HG02852 (cell line): ENCODE data around the gene ADD1.
"Not testable (repeated sequence)": the region's sequence is repeated elsewhere in the genome, so short reads cannot be mapped to it uniquely, and the experiment has no call there.

Experiments used
- ATAC-seq: cut with Tn5 transposase; IDR thresholded peaks from one replicate; pipeline ENCODE4 v1.9.1; 2021; ENCODE audit warnings: mild to moderate bottlenecking, moderate library complexity; ENCODE audit not compliant: unreplicated experiment

ADD1 gene

DNA sequence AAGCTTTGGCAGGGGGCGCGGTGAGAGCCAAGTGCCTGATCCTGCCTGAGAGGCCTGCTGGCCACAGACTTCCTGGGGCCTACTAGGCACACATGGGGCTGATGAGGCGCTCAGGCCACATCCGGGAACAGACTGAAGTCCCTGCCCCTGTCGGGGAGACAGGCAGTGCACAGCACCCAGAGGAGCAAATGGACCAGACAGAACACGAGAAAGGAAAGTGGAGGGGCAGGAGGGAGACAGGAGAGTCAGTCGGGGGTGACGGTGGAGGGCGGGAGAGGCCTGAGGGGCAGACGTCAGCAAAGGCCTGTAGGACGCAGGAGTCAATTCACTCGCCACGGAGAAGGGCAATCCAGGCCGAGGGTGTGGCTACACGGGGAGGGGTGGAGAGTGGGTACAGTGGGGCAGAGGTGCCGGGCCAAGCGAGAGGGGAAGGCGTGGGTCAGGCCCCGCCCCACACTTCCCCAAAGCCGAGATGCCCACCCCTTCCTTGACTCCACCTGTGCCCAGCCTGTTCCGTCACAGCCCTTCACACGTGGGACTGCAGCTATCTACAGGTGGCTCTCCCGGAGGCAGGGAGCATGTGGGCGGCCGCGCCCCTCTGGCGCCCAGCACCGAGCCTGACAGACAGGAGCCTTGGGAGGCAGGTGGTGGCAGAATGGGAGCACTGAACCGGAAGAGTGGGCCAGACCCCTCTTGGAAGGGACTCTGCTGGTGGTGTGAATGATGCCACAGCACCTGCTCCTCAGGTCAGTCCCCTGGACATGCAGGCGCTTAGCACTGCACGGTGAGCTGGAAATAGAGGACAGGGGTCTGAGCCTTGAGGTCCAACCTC lies 99.1 kb downstream of the ADD1 start:
- no peak for ATAC-seq

DNA sequence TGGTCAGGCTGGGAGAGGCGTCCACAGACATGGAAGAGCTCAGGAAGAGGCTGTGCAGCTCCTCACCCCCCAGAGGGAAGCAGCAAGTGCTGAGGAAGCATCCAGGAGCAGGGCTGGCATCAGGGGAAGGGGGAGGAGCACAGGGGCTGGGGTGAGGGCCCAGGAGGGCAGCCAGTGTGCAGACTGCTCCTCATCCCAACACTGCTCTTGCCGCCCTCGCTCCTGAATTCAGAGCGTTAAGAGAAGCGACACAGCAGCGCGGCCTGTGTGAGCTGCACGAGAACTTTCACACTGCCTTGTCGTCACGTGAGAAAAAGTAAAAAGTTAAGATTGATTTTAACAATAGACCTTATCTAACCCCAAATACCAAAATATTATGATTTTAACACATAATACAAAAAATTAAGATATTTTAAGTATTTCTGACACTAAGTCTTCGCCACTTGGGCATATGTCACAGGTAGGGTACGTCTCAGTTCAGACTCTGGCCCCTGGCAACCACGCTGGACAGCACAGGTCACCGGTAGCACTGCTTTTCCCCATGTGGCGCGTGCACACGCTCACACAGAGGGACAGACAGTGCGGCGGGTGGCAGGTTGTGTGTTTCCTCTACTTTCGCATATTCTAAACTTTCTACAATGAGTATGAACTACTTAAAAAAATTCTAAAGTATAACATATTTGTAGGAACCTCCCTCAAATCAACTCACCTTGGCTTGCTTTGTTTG lies 99.9 kb downstream of the ADD1 start:
- ATAC-seq: no peak

DNA sequence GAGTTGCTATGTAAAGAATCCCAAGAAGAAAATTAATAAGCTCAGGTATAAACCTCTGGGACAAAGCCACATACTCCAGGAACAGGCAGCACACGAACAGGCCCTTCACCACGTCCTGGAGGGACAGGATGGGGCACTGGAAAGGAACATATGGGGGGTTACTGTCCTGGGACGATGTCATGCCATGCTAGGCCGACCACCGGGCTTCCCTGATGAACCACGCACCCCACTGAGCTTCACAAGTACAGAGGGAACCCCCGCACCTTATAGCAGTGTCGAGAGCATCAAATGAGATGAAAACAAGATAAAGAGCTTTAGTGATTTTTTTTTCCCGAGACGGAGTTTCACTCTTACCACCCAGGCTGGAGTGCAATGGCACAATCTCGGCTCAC lies 100.4 kb downstream of the ADD1 start:
- no peak for ATAC-seq

GRCh38 chr4:2944586-2945526 lies 101.2 kb downstream of the ADD1 start:
- no peak for ATAC-seq

DNA sequence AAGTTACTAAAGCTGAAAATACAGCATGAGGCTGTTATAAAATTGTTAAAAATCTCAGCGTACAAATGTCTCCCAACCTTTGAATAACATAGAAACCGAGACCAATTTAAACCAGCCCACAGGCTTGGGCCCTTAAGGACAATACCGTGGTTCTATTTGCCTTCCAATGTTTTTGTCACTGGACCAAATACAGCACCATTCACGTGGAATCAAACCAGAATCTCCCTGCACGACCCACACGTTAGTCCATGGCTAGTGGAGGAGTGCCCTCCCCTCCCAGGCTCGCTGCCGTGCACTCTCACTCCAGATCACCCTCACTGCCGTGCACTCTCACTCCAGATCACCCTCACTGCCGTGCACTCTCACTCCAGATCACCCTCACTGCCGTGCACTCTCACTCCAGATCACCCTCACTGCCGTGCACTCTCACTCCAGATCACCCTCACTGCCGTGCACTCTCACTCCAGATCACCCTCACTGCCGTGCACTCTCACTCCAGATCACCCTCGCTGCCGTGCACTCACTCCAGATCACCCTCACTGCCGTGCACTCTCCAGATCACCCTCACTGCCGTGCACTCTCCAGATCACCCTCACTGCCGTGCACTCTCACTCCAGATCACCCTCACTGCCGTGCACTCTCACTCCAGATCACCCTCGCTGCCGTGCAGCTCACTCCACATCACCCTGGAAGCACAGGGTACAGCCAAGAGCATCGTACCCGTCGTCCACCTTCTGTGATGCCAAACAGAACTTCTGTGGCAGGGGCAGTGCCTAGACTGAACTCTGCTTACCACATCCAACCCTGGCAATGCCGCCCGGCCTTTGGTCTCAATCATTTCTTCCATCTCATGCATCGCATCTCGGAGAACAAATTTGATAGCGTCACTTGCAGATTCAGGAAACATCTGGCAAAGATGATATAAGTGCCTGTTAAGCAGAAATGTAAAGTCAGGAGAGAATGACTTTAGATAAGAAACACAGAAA lies 102.3 kb downstream of the ADD1 start:
- not testable (repeated sequence) for ATAC-seq

DNA sequence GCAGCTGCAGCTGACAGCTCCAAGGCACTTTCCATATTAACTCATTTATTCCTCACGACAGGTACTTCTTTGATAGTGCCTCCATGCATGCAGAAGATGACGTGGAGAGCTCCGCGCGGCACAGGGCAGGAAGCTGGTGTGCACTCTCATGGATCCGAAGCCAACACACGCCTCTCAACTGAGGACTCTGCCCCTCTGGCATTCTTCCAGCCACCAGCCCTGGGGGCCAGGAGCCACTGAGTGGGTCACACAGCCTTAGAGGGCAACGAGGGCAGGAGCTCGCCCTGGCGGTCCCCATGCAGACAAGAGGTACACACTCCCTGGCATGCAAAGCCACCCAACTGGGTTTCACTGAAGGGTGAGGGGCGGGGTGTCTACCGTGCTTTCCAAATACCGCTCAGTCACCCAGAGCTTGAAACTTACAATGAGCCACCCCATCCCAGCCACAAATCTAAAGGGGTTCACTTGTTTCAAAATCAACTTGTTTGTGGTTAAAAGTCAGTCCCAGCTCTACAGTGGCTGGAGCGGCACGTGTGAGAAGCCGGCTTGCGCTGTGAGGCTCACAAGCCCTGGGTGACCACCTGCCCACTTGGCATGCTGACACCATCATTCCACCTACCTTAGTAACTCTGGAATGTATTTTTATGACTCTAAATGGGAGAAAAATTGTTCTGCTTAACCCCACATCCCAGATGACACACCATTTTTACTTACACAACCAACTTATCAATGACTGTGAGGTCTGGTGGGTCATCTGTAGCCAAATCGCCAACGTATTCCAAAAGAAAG lies 103.4 kb downstream of the ADD1 start:
- ATAC-seq: no peak

- ATAC-seq: no peak
Observed at GRCh38 chr4:2947926-2948325, 104.3 kb downstream of the ADD1 start.

GRCh38 chr4:2948895-2949781 lies 105.5 kb downstream of the ADD1 start:
- no peak for ATAC-seq

- ATAC-seq: no peak
Observed at GRCh38 chr4:2949782-2950125, 106.1 kb downstream of the ADD1 start.

GRCh38 chr4:2950221-2950989 lies 106.8 kb downstream of the ADD1 start:
- ATAC-seq: no peak

GRCh38 chr4:2953496-2953895 lies 109.9 kb downstream of the ADD1 start:
- ATAC-seq: no peak

GRCh38 chr4:2954358-2955185 lies 110.9 kb downstream of the ADD1 start:
- peak; percentile 64 for ATAC-seq

DNA sequence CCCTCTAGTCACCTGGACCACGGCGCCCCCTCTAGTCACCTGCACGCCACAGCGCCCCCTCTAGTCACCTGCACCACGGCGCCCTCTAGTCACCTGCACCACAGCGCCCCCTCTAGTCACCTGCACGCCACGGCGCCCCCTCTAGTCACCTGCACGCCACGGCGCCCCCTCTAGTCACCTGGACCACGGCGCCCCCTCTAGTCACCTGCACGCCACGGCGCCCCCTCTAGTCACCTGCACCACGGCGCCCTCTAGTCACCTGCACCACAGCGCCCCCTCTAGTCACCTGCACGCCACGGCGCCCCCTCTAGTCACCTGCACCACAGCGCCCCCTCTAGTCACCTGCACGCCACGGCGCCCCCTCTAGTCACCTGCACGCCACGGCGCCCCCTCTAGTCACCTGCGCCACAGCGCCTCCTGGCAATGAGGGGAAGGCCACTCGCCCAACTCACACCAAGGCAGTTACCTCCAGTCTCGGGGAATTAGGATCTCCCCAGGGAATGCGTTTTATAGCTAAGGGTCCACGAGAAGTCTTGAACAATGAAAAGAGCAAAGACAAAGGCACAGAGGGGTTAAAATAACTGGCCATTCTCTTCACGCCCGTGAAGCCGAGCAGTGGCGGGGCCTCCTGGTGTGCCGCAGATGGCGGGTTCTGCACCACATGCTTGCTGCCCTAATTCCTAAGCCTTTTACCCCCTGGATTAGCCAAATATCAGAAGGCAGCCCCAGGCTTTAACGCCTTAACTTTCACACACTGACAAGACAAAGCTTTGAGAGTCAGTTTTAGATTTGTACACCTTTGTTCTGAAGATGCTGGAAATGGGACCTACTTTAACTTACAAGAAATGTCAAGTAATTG lies 111.8 kb downstream of the ADD1 start:
- ATAC-seq: not testable (repeated sequence)

- no peak for ATAC-seq
Observed at GRCh38 chr4:2958446-2958845, 114.8 kb downstream of the ADD1 start.

GRCh38 chr4:2960450-2960849 lies 116.8 kb downstream of the ADD1 start:
- ATAC-seq: not testable (repeated sequence)

DNA sequence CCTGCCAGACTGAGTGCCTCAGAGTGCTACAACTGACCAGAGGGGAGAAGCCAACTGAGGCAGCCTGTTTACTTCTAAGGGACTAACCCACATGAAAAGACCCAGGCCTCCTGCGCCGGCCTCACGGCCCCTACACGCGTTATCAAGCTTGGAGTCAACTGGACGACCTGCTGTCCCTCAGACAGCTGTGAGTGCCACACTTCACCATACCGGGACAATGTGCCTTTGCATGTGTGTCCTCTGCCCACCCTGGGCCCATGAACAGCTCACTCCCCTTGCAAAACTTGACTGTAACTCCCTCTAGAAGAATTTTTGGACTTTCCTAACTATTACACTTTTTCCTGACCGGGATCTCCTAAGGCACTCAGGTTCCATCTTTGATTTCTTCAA lies 117.8 kb downstream of the ADD1 start:
- no peak for ATAC-seq
